HepG2 (cell line): ENCODE data around the gene ASAP2.

ENCODE experiments used
- GTF2F1 ChIP-seq: fragments of 150-350 bp; IDR thresholded peaks from 2 replicates; pipeline ENCODE4 v1.6.1; 2014; ENCODE audit warnings: low read length
- NFIC ChIP-seq: IDR thresholded peaks from 2 replicates; pipeline ENCODE4 v1.6.1; 2012; ENCODE audit warnings: mild to moderate bottlenecking, low read length, inconsistent platforms
- SP1 ChIP-seq, 2 experiments: fragments of 450-650 bp in 1 of 2; sonication (generic) in 1 of 2; formaldehyde crosslinking in 1 of 2; IDR thresholded peaks; 2 replicates each; pipeline versions ENCODE4 v1.4.0 to v1.6.1; 2016 to 2020; ENCODE audit warnings: missing genetic modification reagents in 1 of 2
- TF ChIP-seq, protein P1 (sequence below), 2 experiments: IDR thresholded peaks; 2 replicates each; pipeline ENCODE4 v1.6.1; 2011 to 2012; ENCODE audit warnings: low read length in 2 of 2, borderline replicate concordance in 1 of 2, low read depth in 1 of 2, mild to moderate bottlenecking in 1 of 2, moderate library complexity in 1 of 2
- TF ChIP-seq, protein P2 (sequence below): sonication (generic); formaldehyde crosslinking; IDR thresholded peaks from 2 replicates; pipeline ENCODE4 v1.8.0; 2022; ENCODE audit warnings: low read depth, missing genetic modification reagents
- TF ChIP-seq, protein P3 (sequence below), 2 experiments: fragments of 450-650 bp in 1 of 2; sonication (generic) in 1 of 2; formaldehyde crosslinking; IDR thresholded peaks; 2 replicates each; pipeline versions ENCODE4 v1.5.0 to v1.8.0; 2020 to 2022; ENCODE audit warnings: mild to moderate bottlenecking in 1 of 2, missing genetic modification reagents in 1 of 2

DNA sequence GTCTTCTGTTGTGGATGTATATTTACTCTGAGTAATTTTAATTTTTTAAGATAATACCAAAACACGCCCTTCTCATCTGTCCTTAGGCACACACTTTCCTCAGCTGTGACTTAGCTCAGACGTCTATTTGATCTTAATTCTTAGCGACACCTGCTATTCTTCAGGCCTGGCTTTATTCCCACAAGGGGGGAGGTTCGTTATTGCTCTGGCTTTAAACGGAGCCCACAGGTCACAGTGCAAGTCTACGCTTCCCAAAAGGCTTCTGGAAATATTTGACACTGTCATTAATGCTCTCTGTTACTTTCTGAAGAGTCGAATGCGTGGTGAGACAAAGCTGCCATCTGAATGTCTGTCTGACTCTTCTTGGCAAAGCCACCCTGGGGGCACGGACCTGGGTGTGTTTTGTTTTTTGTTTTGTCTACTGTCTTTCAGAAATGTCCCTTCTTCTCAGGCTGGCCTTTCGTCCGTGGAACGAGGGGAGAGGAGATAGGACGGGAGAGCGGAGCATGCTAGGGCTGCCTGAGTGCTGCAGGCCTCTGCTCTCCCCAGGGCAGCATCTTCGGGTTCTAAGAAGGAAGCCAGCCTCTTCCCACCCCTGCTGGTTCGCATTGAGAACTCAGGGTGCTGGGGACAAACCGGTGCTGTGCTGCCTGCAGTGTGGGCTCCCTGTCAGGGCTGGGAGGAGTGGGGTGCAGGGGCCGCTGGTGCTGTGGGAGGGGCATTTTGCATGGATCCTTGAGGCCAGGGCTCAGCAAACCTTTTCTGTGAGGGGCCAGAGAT is 61.9 kb downstream of the ASAP2 start:
- TF ChIP-seq, protein P1, sequence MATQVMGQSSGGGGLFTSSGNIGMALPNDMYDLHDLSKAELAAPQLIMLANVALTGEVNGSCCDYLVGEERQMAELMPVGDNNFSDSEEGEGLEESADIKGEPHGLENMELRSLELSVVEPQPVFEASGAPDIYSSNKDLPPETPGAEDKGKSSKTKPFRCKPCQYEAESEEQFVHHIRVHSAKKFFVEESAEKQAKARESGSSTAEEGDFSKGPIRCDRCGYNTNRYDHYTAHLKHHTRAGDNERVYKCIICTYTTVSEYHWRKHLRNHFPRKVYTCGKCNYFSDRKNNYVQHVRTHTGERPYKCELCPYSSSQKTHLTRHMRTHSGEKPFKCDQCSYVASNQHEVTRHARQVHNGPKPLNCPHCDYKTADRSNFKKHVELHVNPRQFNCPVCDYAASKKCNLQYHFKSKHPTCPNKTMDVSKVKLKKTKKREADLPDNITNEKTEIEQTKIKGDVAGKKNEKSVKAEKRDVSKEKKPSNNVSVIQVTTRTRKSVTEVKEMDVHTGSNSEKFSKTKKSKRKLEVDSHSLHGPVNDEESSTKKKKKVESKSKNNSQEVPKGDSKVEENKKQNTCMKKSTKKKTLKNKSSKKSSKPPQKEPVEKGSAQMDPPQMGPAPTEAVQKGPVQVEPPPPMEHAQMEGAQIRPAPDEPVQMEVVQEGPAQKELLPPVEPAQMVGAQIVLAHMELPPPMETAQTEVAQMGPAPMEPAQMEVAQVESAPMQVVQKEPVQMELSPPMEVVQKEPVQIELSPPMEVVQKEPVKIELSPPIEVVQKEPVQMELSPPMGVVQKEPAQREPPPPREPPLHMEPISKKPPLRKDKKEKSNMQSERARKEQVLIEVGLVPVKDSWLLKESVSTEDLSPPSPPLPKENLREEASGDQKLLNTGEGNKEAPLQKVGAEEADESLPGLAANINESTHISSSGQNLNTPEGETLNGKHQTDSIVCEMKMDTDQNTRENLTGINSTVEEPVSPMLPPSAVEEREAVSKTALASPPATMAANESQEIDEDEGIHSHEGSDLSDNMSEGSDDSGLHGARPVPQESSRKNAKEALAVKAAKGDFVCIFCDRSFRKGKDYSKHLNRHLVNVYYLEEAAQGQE (IDR thresholded peaks at IDR 0.05; ENCODE audit: borderline replicate concordance in 1 of 2, low read depth in 1 of 2, low read length in 2 of 2): no peak
- TF ChIP-seq, protein P2, sequence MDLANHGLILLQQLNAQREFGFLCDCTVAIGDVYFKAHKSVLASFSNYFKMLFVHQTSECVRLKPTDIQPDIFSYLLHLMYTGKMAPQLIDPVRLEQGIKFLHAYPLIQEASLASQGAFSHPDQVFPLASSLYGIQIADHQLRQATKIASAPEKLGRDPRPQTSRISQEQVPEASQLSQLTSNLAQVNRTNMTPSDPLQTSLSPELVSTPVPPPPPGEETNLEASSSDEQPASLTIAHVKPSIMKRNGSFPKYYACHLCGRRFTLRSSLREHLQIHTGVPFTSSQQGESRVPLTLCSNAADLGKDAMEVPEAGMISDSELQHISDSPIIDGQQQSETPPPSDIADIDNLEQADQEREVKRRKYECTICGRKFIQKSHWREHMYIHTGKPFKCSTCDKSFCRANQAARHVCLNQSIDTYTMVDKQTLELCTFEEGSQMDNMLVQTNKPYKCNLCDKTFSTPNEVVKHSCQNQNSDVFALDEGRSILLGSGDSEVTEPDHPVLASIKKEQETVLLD (CRISPR knock-in tag): no peak
- TF ChIP-seq SP1 (IDR thresholded peaks at IDR 0.05): no peak
- no peak for TF ChIP-seq SP1 (CRISPR knock-in tag; IDR thresholded peaks at IDR 0.05)
- no peak for TF ChIP-seq GTF2F1
- TF ChIP-seq, protein P3, sequence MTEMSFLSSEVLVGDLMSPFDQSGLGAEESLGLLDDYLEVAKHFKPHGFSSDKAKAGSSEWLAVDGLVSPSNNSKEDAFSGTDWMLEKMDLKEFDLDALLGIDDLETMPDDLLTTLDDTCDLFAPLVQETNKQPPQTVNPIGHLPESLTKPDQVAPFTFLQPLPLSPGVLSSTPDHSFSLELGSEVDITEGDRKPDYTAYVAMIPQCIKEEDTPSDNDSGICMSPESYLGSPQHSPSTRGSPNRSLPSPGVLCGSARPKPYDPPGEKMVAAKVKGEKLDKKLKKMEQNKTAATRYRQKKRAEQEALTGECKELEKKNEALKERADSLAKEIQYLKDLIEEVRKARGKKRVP (CRISPR knock-in tag; IDR thresholded peaks at IDR 0.05): no peak
- no peak for TF ChIP-seq NFIC
